K562 (cell line): ENCODE results near the gene U2AF1L4. TPM values are rescaled to one million over a fixed set of nuclear protein-coding genes. Genes with fewer than 3 reads are reported as not detected.

ENCODE experiments used
- ASH1L ChIP-seq: fragments of 450-650 bp; IDR thresholded peaks from 2 replicates; pipeline ENCODE4 v1.6.1; 2018; ENCODE audit warnings: borderline replicate concordance, mild to moderate bottlenecking, low read depth; ENCODE audit not compliant: partially characterized antibody
- FOXJ2 ChIP-seq: fragments of 200-800 bp; sonication (Bioruptor generic); IDR thresholded peaks from 2 replicates; pipeline ENCODE4 v1.6.1; 2016; ENCODE audit warnings: missing genetic modification characterization, missing compliant biosample characterization
- GABPB1 ChIP-seq: sonication (generic); formaldehyde crosslinking; IDR thresholded peaks from 2 replicates; pipeline ENCODE4 v1.8.0; 2022; ENCODE audit warnings: mild to moderate bottlenecking, missing genetic modification reagents
- HIVEP1 ChIP-seq: fragments of 250-450 bp; sonication (Bioruptor Pico); IDR thresholded peaks from 2 replicates; pipeline ENCODE4 v1.4.0; 2020; ENCODE audit warnings: mild to moderate bottlenecking
- KDM4B ChIP-seq, 2 experiments: fragments of 450-650 bp in 1 of 2; sonication (generic) in 1 of 2; IDR thresholded peaks; 2 replicates each; pipeline ENCODE4 v1.6.1; 2016 to 2017; ENCODE audit warnings: borderline replicate concordance in 2 of 2, antibody characterized with exemption in 1 of 2, low read depth in 1 of 2, mild to moderate bottlenecking in 1 of 2
- KDM5B ChIP-seq: fragments of 200-600 bp; sonication (generic); IDR thresholded peaks from 2 replicates; pipeline ENCODE4 v1.6.1; 2012; ENCODE audit warnings: low read depth, mild to moderate bottlenecking, moderate library complexity, low read length, control low read depth, inconsistent platforms; ENCODE audit not compliant: insufficient replicate concordance
- KLF1 ChIP-seq: fragments of 450-650 bp; IDR thresholded peaks from 2 replicates; pipeline ENCODE4 v1.6.1; 2016; ENCODE audit warnings: missing genetic modification characterization, missing compliant biosample characterization
- MAFF ChIP-seq: IDR thresholded peaks from 2 replicates; pipeline ENCODE4 v1.6.1; 2012; ENCODE audit warnings: low read length, improper control_type of control experiment
- MYNN ChIP-seq, 2 experiments: sonication (generic); formaldehyde crosslinking in 1 of 2; IDR thresholded peaks; 2 replicates each; pipeline versions ENCODE4 v1.5.0 to v1.6.1; 2016 to 2020; ENCODE audit warnings: antibody characterized with exemption in 1 of 2, missing genetic modification reagents in 1 of 2
- POLR2G ChIP-seq: fragments of 200-400 bp; formaldehyde crosslinking; IDR thresholded peaks from 2 replicates; pipeline ENCODE4 v1.6.1; 2017; ENCODE audit warnings: low read depth, mild to moderate bottlenecking, antibody characterized with exemption, low read length, moderate library complexity
- TEAD2 ChIP-seq: fragments of 450-650 bp; IDR thresholded peaks from 2 replicates; pipeline ENCODE4 v1.6.1; 2016; ENCODE audit warnings: missing genetic modification characterization, control low read depth, missing compliant biosample characterization
- TSC22D4 ChIP-seq: fragments of 450-650 bp; IDR thresholded peaks from 2 replicates; pipeline ENCODE4 v1.6.1; 2016; ENCODE audit warnings: missing genetic modification characterization, missing biosample characterization, control low read depth
- ZNF23 ChIP-seq: fragments of 250-450 bp; sonication (Bioruptor Pico); IDR thresholded peaks from 2 replicates; pipeline ENCODE4 v1.4.0; 2020; ENCODE audit warnings: mild to moderate bottlenecking
- ZNF699 ChIP-seq: fragments of 250-450 bp; sonication (Bioruptor Pico); IDR thresholded peaks from 2 replicates; pipeline ENCODE4 v1.8.0; 2021; ENCODE audit warnings: mild to moderate bottlenecking, moderate library complexity; ENCODE audit not compliant: insufficient replicate concordance
- ZNF764 ChIP-seq: fragments of 250-450 bp; sonication (Bioruptor Pico); IDR thresholded peaks from 2 replicates; pipeline ENCODE4 v1.4.0; 2020; ENCODE audit warnings: low read depth, mild to moderate bottlenecking, moderate library complexity
- polyA plus RNA-seq, 8 experiments: library from polyadenylated mRNA; depleted of rRNA in 4 of 8; stranded (reverse) in 5 of 8; unstranded in 3 of 8; fragments of >200 nt; fragmentation: Nextera tagmentation in 2 of 8; fragmentation: Illumina TruSeq in 1 of 8; extraction: Ambion mirVana in 2 of 8; extraction: Trizol in 1 of 8; gene quantifications; 2 replicates each; pipeline versions ENCODE4 v1.2.1 to v1.2.3, GENCODE V29; 2011 to 2014; ENCODE audit warnings: inconsistent platforms in 1 of 8, missing spikeins in 1 of 8
- total RNA-seq, 7 experiments: library from RNA; depleted of rRNA in 6 of 7; stranded (reverse); fragments of >200 nt in 6 of 7; fragmentation: Illumina TruSeq in 2 of 7; extraction: Trizol in 2 of 7; gene quantifications; 2 replicates each; pipeline versions ENCODE4 v1.2.1 to v1.2.3, GENCODE V29; 2011 to 2021; ENCODE audit warnings: low replicate concordance in 1 of 7
- TF ChIP-seq, protein P1 (sequence below), 2 experiments: fragments of 450-650 bp; conservative IDR thresholded peaks; 2 replicates each; pipeline ENCODE4 v1.6.1; 2017; ENCODE audit warnings: mild to moderate bottlenecking in 2 of 2, moderate library complexity in 2 of 2
- TF ChIP-seq, protein P2 (sequence below): sonication (generic); formaldehyde crosslinking; IDR thresholded peaks from 2 replicates; pipeline ENCODE4 v1.8.0; 2022; ENCODE audit warnings: mild to moderate bottlenecking, missing genetic modification reagents
- TF ChIP-seq, protein P3 (sequence below), 2 experiments: fragments of 450-650 bp; IDR thresholded peaks; 2 replicates each; pipeline ENCODE4 v1.6.1; 2018; ENCODE audit warnings: mild to moderate bottlenecking in 2 of 2, low read depth in 1 of 2; ENCODE audit not compliant: partially characterized antibody in 2 of 2

The U2AF1L4 gene
- total and polyA plus RNA-seq, 9 of the 15 experiments (the other 6 are each of a cell fraction or from before 2014, with no cell fraction given): 8.4 to 19.5 (median 12.6) TPM

DNA sequence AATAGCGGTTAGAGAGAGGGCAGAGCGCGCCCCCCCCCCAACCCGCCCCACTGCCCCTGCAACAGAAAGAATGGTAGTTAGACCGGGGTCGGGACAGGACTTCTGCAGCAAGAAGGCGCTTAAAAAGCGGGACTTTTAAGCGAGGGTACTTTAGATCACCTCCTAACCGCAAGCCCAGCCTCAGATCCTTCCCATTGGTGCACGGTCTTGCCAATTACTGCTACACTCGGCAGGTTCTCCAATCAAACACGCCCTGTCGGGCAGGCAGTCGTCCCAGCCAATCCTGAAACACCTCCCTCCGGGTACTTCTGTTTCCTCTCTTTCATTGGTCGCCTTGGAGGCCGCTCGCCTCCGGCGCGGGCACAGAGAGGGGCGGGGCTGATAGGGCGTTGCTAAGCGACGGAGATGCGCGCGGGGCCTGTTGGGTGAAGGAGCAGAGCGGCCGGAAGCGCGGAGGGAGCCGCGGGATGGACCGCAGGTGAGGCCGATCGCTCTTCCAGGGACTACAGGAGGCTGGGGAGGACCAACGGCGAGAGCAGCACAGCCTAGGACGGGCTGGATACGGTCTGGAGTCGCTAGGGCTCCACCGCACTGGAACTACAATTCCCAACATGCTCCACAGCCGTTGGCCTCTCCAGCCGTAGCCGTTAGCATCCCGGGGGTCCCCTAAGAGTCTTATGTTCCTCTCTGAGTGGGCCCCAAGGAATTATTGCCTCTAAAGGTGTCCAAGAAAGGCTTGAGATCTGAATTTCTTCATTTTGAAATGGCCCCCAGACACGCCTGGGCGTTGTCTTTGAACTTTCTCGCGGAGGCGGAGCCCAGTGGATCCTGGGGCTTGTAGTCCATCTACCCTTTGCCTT lies 12.8 kb upstream of the U2AF1L4 start, which contains the start of gene PROSER3 (continued):
- TF ChIP-seq KDM5B (peak; percentile 55), ASH1L (peak; percentile 100), MAFF (0 out of 2 replicates have a peak, but pooled peaks have one; percentile 6), POLR2G (peak; percentile 83), FOXJ2 (no peak), HIVEP1 (CRISPR knock-in tag) (no peak), TEAD2 (tag) (no peak; the same call in 1 of the 2 replicates), KLF1 (tag) (0 out of 2 replicates have a peak, but pooled peaks have one; percentile 61), GABPB1 (CRISPR knock-in tag) (peak; percentile 88), ZNF699 (no peak), ZNF23 (CRISPR knock-in tag) (no peak), ZNF764 (CRISPR knock-in tag) (no peak), MYNN (IDR thresholded peaks at IDR 0.05) (peak; percentile 97), MYNN (CRISPR knock-in tag; IDR thresholded peaks at IDR 0.05) (no peak), KDM4B (IDR thresholded peaks at IDR 0.05; ENCODE audit: borderline replicate concordance in 2 of 2, low read depth in 1 of 2) (peak in 1 of 2 experiments; percentile 46; a peak in 1 of 4 replicates), TSC22D4 (tag) (no peak)
- TF ChIP-seq, protein P1, sequence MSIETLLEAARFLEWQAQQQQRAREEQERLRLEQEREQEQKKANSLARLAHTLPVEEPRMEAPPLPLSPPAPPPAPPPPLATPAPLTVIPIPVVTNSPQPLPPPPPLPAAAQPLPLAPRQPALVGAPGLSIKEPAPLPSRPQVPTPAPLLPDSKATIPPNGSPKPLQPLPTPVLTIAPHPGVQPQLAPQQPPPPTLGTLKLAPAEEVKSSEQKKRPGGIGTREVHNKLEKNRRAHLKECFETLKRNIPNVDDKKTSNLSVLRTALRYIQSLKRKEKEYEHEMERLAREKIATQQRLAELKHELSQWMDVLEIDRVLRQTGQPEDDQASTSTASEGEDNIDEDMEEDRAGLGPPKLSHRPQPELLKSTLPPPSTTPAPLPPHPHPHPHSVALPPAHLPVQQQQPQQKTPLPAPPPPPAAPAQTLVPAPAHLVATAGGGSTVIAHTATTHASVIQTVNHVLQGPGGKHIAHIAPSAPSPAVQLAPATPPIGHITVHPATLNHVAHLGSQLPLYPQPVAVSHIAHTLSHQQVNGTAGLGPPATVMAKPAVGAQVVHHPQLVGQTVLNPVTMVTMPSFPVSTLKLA (conservative IDR thresholded peaks at IDR 0.05): peak; percentile 24 to 64
- TF ChIP-seq, protein P2, sequence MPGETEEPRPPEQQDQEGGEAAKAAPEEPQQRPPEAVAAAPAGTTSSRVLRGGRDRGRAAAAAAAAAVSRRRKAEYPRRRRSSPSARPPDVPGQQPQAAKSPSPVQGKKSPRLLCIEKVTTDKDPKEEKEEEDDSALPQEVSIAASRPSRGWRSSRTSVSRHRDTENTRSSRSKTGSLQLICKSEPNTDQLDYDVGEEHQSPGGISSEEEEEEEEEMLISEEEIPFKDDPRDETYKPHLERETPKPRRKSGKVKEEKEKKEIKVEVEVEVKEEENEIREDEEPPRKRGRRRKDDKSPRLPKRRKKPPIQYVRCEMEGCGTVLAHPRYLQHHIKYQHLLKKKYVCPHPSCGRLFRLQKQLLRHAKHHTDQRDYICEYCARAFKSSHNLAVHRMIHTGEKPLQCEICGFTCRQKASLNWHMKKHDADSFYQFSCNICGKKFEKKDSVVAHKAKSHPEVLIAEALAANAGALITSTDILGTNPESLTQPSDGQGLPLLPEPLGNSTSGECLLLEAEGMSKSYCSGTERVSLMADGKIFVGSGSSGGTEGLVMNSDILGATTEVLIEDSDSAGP (CRISPR knock-in tag): no peak
- TF ChIP-seq, protein P3, sequence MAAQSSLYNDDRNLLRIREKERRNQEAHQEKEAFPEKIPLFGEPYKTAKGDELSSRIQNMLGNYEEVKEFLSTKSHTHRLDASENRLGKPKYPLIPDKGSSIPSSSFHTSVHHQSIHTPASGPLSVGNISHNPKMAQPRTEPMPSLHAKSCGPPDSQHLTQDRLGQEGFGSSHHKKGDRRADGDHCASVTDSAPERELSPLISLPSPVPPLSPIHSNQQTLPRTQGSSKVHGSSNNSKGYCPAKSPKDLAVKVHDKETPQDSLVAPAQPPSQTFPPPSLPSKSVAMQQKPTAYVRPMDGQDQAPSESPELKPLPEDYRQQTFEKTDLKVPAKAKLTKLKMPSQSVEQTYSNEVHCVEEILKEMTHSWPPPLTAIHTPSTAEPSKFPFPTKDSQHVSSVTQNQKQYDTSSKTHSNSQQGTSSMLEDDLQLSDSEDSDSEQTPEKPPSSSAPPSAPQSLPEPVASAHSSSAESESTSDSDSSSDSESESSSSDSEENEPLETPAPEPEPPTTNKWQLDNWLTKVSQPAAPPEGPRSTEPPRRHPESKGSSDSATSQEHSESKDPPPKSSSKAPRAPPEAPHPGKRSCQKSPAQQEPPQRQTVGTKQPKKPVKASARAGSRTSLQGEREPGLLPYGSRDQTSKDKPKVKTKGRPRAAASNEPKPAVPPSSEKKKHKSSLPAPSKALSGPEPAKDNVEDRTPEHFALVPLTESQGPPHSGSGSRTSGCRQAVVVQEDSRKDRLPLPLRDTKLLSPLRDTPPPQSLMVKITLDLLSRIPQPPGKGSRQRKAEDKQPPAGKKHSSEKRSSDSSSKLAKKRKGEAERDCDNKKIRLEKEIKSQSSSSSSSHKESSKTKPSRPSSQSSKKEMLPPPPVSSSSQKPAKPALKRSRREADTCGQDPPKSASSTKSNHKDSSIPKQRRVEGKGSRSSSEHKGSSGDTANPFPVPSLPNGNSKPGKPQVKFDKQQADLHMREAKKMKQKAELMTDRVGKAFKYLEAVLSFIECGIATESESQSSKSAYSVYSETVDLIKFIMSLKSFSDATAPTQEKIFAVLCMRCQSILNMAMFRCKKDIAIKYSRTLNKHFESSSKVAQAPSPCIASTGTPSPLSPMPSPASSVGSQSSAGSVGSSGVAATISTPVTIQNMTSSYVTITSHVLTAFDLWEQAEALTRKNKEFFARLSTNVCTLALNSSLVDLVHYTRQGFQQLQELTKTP (IDR thresholded peaks at IDR 0.05; ENCODE audit: low read depth in 1 of 2, partially characterized antibody in 2 of 2): peak; percentile 60 to 99
